Naive thymus-derived CD4-positive, alpha-beta T cell (primary cell): ENCODE results near the gene P2RY11. TPM values are rescaled to one million over a fixed set of nuclear protein-coding genes. Genes with fewer than 3 reads are reported as not detected.

Experiments
- ATAC-seq: fragments of 150-1000 bp; cut with Tn5 transposase; 2 replicates; pipeline ENCODE4 v1.10.0; 2021; ENCODE audit warnings: mild to moderate bottlenecking, moderate library complexity
- CTCF ChIA-PET: fragments of 350-600 bp; sonication (Branson Sonifier 250); formaldehyde crosslinking; loops from one replicate; lab custom pipeline; 2021; ENCODE audit warnings: antibody characterized with exemption; lab: Charles Lee
- POLR2A ChIA-PET: fragments of 350-600 bp; sonication (Branson Sonifier 250); formaldehyde crosslinking; loops from one replicate; lab custom pipeline; 2021; ENCODE audit warnings: antibody characterized with exemption, inconsistent platforms; lab: Charles Lee
- DNase-seq, 9 donors: peaks; one replicate each; pipeline versions ENCODE4 v3.0.0 to v3.0.0-alpha.2; 2020 to 2022; ENCODE audit warnings: mixed read lengths in 1 of 9
- H3K27ac ChIP-seq: one replicate; pipeline ENCODE4 v1.7.0; 2013; ENCODE audit warnings: mild to moderate bottlenecking, low read depth, low read length, moderate library complexity
- H3K27me3 ChIP-seq, 2 donors: one replicate each; pipeline ENCODE4 v1.7.0; 2013; ENCODE audit warnings: low read length in 2 of 2, mild to moderate bottlenecking in 2 of 2, moderate library complexity in 2 of 2; ENCODE audit not compliant: control insufficient read depth in 2 of 2, insufficient read depth in 2 of 2
- H3K36me3 ChIP-seq, 3 experiments: 1 replicate in 2 of 3; 2 replicates in 1 of 3; pipeline ENCODE4 v1.7.0; 2013; ENCODE audit warnings: low read length in 3 of 3, mild to moderate bottlenecking in 3 of 3, moderate library complexity in 1 of 3; ENCODE audit not compliant: insufficient read depth in 3 of 3, control insufficient read depth in 2 of 3
- H3K4me1 ChIP-seq, 2 donors: one replicate each; pipeline ENCODE4 v1.7.0; 2013; ENCODE audit warnings: low read length in 2 of 2, mild to moderate bottlenecking in 2 of 2, moderate library complexity in 1 of 2; ENCODE audit not compliant: control insufficient read depth in 2 of 2, insufficient read depth in 2 of 2
- H3K4me3 ChIP-seq: 2 replicates; pipeline ENCODE4 v1.7.0; 2013; ENCODE audit warnings: mild to moderate bottlenecking, low read length
- H3K9me3 ChIP-seq, 3 experiments: 1 replicate in 2 of 3; 2 replicates in 1 of 3; pipeline ENCODE4 v1.7.0; 2013; ENCODE audit warnings: low read length in 3 of 3; ENCODE audit not compliant: control insufficient read depth in 2 of 3
- H3K27ac Mint-ChIP-seq, 9 donors: one replicate each; pipeline ENCODE4 v1.8.0; 2020 to 2022; ENCODE audit warnings: mixed read lengths in 9 of 9, mild to moderate bottlenecking in 8 of 9, moderate library complexity in 5 of 9, inconsistent platforms in 2 of 9
- H3K27me3 Mint-ChIP-seq, 5 donors: one replicate each; pipeline ENCODE4 v1.8.0; 2021 to 2022; ENCODE audit warnings: mixed read lengths in 5 of 5, mild to moderate bottlenecking in 1 of 5
- H3K36me3 Mint-ChIP-seq, 5 donors: one replicate each; pipeline ENCODE4 v1.8.0; 2020 to 2022; ENCODE audit warnings: mixed read lengths in 5 of 5, mild to moderate bottlenecking in 3 of 5, inconsistent platforms in 1 of 5
- H3K4me1 Mint-ChIP-seq, 7 donors: one replicate each; pipeline ENCODE4 v1.8.0; 2020 to 2022; ENCODE audit warnings: mixed read lengths in 7 of 7, mild to moderate bottlenecking in 3 of 7, inconsistent platforms in 1 of 7
- H3K4me3 Mint-ChIP-seq, 10 donors: one replicate each; pipeline ENCODE4 v1.8.0; 2020 to 2022; ENCODE audit warnings: mild to moderate bottlenecking in 10 of 10, mixed read lengths in 10 of 10, moderate library complexity in 6 of 10, inconsistent platforms in 2 of 10
- H3K9me3 Mint-ChIP-seq, 11 donors: one replicate each; pipeline ENCODE4 v1.8.0; 2020 to 2022; ENCODE audit warnings: mixed read lengths in 11 of 11, mild to moderate bottlenecking in 4 of 11, inconsistent platforms in 1 of 11, moderate library complexity in 1 of 11
- intact Hi-C, 2 donors: fragments of 100-400 bp; cut with micrococcal nuclease; formaldehyde crosslinking; loops; one replicate each; pipeline ENCODE4 v1.15.1; 2023
- polyA plus RNA-seq, 2 donors: library from polyadenylated mRNA; unstranded; fragments of 300-500 nt; fragmentation: Illumina TruSeq; gene quantifications; one replicate each; pipeline ENCODE4 v1.2.3, GENCODE V29; 2021
- total RNA-seq, 6 experiments: library from RNA in 5 of 6; stranded (reverse) in 5 of 6; gene quantifications; 1 replicate in 5 of 6; 2 replicates in 1 of 6; pipeline ENCODE4 v1.2.3 and lab custom pipeline; 2021 to 2026

P2RY11 gene
- total and polyA plus RNA-seq, 7 experiments from 2014 or later: 2.7 to 89.3 (median 50.4) TPM

DNA sequence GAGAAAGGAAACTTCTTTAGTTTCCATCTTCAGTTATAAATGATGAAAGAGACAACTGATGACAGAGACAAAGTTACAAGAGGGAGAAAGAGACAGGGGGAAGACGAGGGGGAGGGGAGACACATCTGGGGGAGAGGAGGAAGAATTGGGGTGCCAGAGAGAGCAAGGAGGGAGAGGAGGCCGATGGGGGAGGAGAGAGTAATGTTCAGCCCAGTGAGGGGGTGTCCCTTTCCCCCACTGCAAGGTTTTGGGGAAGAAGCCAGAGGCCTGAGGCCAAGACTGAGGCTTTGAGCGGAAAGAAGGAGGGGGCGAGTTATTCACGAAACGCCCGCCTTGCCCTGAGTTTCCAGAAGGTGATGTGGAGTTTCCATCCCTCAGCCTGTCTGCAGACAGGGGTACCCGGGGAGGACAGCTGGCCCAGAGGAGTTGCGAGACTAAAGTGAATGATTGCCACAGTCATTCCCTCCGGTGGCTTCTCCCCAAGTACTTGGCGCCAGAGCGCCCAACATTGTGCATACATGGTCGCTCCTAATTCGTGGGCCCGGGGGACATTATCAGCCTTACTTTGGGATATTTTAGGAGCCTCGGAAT lies 5.9 kb upstream of the P2RY11 start:
- Histone ChIP-seq H3K4me3 (peak overlapping the region; percentile 51), H3K27ac (peak overlapping the region; percentile 86), H3K27me3 (no peaks in the 10 kb centered on the region), H3K9me3 (no peaks in the 10 kb centered on the region), H3K36me3 (peaks cover 22 to 38% (median 22%) of the 10 kb centered on the region in 3 experiments), H3K4me1 (peaks cover 51 to 64% of the 10 kb centered on the region in 2 donors)
- Mint-ChIP-seq H3K27me3 (no peaks in the 10 kb centered on the region), H3K27ac (peak overlapping the region; percentile 92 to 98 (median 97)), H3K9me3 (peaks cover 0 to 2% (median 0%) of the 10 kb centered on the region in 11 donors), H3K4me1 (peaks cover 32 to 64% (median 52%) of the 10 kb centered on the region in 7 donors), H3K36me3 (peaks cover 0 to 22% (median 12%) of the 10 kb centered on the region in 5 donors), H3K4me3 (peak overlapping the region; percentile 75 to 91 (median 88))
- ChIA-PET POLR2A (interaction anchor here (0.5 to 7.0 kb wide), 9 partner anchors 9 to 166 kb away, joined by 3 to 85 read pairs (median 5); partner anchors contain the start of genes DNMT1, EIF3G and ICAM1), CTCF (interaction anchor here (0.5 to 1.1 kb wide), 4 partner anchors 22 to 378 kb away, joined by 3 read pairs; no protein-coding TSS in a partner anchor)
- ATAC-seq (no peak), DNase-seq (peak in 3 of 9 donors; percentile 26 to 87 (median 83))
- intact Hi-C loops: loop anchor here (1.0 to 10.0 kb wide), 11 partner anchors 9 to 1591 kb away; partner anchors contain the start of genes EIF3G (in 2 of the 2), SHFL (in 2 of the 2), CDC37 (in 1 of the 2) and CDKN2D (in 1 of the 2)

GRCh38 chr19:10106100-10106936 lies 5.2 kb upstream of the P2RY11 start, which contains the start of gene PPAN:
Gene PPAN, plus strand, starts transcription at chr19:10106362. Its CDS starts 33 bp downstream, at chr19:10106395.
- no peaks in the 10 kb centered on the region for H3K27me3 Mint-ChIP-seq
- Histone ChIP-seq H3K4me3 (peak within 1 kb of the TSS; percentile 60), H3K9me3 (no peaks in the 10 kb centered on the region), H3K4me1 (peaks cover 53 to 65% of the 10 kb centered on the region in 2 donors), H3K27me3 (no peaks in the 10 kb centered on the region), H3K36me3 (peaks cover 22 to 45% (median 23%) of the 10 kb centered on the region in 3 experiments), H3K27ac (peak within 1 kb of the TSS; percentile 86)
- peaks cover 32 to 61% (median 56%) of the 10 kb centered on the region in 7 donors for H3K4me1 Mint-ChIP-seq
- peaks cover 0 to 2% (median 0%) of the 10 kb centered on the region in 11 donors for H3K9me3 Mint-ChIP-seq
- H3K36me3 Mint-ChIP-seq: peaks cover 0 to 25% (median 14%) of the 10 kb centered on the region in 5 donors
- CTCF ChIA-PET: interaction anchor here (0.5 to 1.1 kb wide), 6 partner anchors 14 to 377 kb away, joined by 3 to 4 read pairs (median 3); no protein-coding TSS in a partner anchor
- H3K4me3 Mint-ChIP-seq: peak within 1 kb of the TSS; percentile 75 to 91 (median 88)
- peak; percentile 86 for ATAC-seq
- intact Hi-C loops: loop anchor here (1.0 to 10.0 kb wide), 10 partner anchors 10 to 1592 kb away; partner anchors contain the start of genes EIF3G (in 2 of the 2), SHFL (in 2 of the 2), CDC37 (in 1 of the 2) and CDKN2D (in 1 of the 2)
- peak; percentile 88 to 98 (median 97) for DNase-seq
- peak within 1 kb of the TSS; percentile 92 to 98 (median 97) for H3K27ac Mint-ChIP-seq
- POLR2A ChIA-PET: interaction anchor here (0.5 to 7.0 kb wide), 9 partner anchors 10 to 165 kb away, joined by 3 to 85 read pairs (median 5); partner anchors contain the start of genes DNMT1, EIF3G and ICAM1

DNA sequence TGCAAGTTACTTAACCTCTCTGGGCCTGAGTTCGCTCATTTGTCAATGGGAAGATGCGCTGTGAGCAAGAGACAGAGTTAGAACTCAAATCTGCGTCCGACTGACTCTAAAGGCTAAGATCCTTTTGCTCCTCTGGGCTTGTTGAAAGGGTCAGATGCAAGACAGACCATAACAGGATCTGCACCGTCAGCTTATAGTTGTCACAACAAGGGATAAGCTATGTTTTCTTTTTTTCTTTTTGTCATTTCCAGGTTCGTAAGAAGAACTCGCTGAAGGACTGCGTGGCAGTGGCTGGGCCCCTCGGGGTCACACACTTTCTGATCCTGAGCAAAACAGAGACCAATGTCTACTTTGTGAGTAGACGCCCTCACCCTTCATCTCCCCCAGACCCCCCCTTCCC lies 4.2 kb upstream of the P2RY11 start:
- Mint-ChIP-seq H3K4me1 (peaks cover 27 to 62% (median 56%) of the 10 kb centered on the region in 7 donors), H3K9me3 (peaks cover 0 to 2% (median 0%) of the 10 kb centered on the region in 11 donors), H3K27me3 (no peaks in the 10 kb centered on the region), H3K4me3 (peak overlapping the region; percentile 75 to 91 (median 88)), H3K36me3 (peaks cover 0 to 28% (median 14%) of the 10 kb centered on the region in 5 donors), H3K27ac (peak overlapping the region; percentile 77 to 98 (median 96))
- Histone ChIP-seq H3K4me1 (peaks cover 48 to 68% of the 10 kb centered on the region in 2 donors), H3K36me3 (peaks cover 22 to 49% (median 23%) of the 10 kb centered on the region in 3 experiments), H3K9me3 (no peaks in the 10 kb centered on the region), H3K27ac (peak overlapping the region; percentile 86), H3K27me3 (no peaks in the 10 kb centered on the region), H3K4me3 (peak overlapping the region; percentile 60)
- DNase-seq (no peak), ATAC-seq (no peak)
- CTCF ChIA-PET: interaction anchor here (0.6 to 1.7 kb wide), 3 partner anchors 12 to 227 kb away, joined by 3 to 6 read pairs (median 5); no protein-coding TSS in a partner anchor
- intact Hi-C loops: loop anchor here (5.0 to 10.0 kb wide), 5 partner anchors 85 to 1592 kb away; partner anchors contain the start of genes CDKN2D (in 1 of the 2), DNMT1 (in 1 of the 2), KRI1 (in 1 of the 2) and MRPL4 (in 1 of the 2)
- POLR2A ChIA-PET: interaction anchor here (0.9 to 7.0 kb wide), 6 partner anchors 11 to 129 kb away, joined by 3 to 85 read pairs (median 10); partner anchors contain the start of genes DNMT1 and EIF3G

DNA sequence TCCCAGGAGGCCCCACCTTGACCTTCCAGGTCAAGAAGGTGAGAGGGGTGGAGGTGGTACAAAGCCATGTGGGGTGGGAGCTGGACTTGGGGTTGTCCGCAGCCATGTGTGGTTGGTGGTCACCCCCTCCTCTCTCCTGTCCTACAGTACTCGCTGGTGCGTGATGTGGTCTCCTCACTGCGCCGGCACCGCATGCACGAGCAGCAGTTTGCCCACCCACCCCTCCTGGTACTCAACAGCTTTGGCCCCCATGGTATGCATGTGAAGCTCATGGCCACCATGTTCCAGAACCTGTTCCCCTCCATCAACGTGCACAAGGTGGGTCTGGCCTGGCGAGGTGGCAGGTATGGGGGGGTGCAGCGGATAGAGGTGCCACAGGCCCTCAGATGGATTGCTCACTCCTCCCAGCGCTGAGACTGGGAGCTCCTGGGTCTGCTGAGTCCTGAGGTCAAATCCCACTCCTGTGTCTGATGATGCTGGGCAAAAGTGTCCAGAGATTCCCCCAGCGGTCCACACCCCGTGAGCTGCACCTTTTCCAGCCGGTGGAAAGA lies 3.6 kb upstream of the P2RY11 start:
- H3K36me3 ChIP-seq: peaks cover 22 to 49% (median 23%) of the 10 kb centered on the region in 3 experiments
- no peak for ATAC-seq
- peak overlapping the region; percentile 86 for H3K27ac ChIP-seq
- peaks cover 0 to 5% (median 0%) of the 10 kb centered on the region in 11 donors for H3K9me3 Mint-ChIP-seq
- intact Hi-C loops: loop anchor here (5.0 to 10.0 kb wide), 5 partner anchors 84 to 1593 kb away; partner anchors contain the start of genes CDKN2D (in 1 of the 2), DNMT1 (in 1 of the 2), KRI1 (in 1 of the 2) and MRPL4 (in 1 of the 2)
- peaks cover 0 to 31% (median 14%) of the 10 kb centered on the region in 5 donors for H3K36me3 Mint-ChIP-seq
- H3K4me3 ChIP-seq: no peak overlapping the region
- ChIA-PET CTCF (interaction anchor here (0.5 to 1.7 kb wide), 5 partner anchors 11 to 324 kb away, joined by 3 to 6 read pairs (median 3); no protein-coding TSS in a partner anchor), POLR2A (interaction anchor here (1.1 to 7.0 kb wide), 4 partner anchors 10 to 93 kb away, joined by 3 to 85 read pairs (median 32); partner anchors contain the start of gene EIF3G)
- peak overlapping the region in 5 of 9 donors; percentile 12 to 97 (median 77) for H3K27ac Mint-ChIP-seq
- H3K4me3 Mint-ChIP-seq: peak overlapping the region; percentile 27 to 91 (median 86)
- H3K4me1 Mint-ChIP-seq: peaks cover 23 to 63% (median 56%) of the 10 kb centered on the region in 7 donors
- no peaks in the 10 kb centered on the region for H3K9me3 ChIP-seq
- H3K27me3 Mint-ChIP-seq: no peaks in the 10 kb centered on the region
- no peak for DNase-seq
- H3K27me3 ChIP-seq: no peaks in the 10 kb centered on the region
- peaks cover 48 to 68% of the 10 kb centered on the region in 2 donors for H3K4me1 ChIP-seq

GRCh38 chr19:10109528-10109927 lies 2.0 kb upstream of the P2RY11 start:
- Mint-ChIP-seq H3K36me3 (peaks cover 0 to 31% (median 14%) of the 10 kb centered on the region in 5 donors), H3K27me3 (no peaks in the 10 kb centered on the region), H3K9me3 (peaks cover 0 to 3% (median 0%) of the 10 kb centered on the region in 11 donors), H3K4me3 (peak overlapping the region in 1 of 10 donors; percentile 35), H3K4me1 (peaks cover 18 to 60% (median 53%) of the 10 kb centered on the region in 7 donors), H3K27ac (peak overlapping the region in 1 of 9 donors; percentile 38)
- H3K27me3 ChIP-seq: no peaks in the 10 kb centered on the region
- ChIA-PET CTCF (interaction anchor here (0.6 to 0.7 kb wide), 2 partner anchors 11 to 304 kb away, joined by 3 read pairs; no protein-coding TSS in a partner anchor), POLR2A (interaction anchor here (0.6 to 7.0 kb wide), 4 partner anchors 9 to 177 kb away, joined by 3 to 85 read pairs (median 3); partner anchors contain the start of gene EIF3G)
- H3K4me3 ChIP-seq: no peak overlapping the region
- DNase-seq (no peak), ATAC-seq (no peak)
- H3K27ac ChIP-seq: no peak overlapping the region
- H3K36me3 ChIP-seq: peaks cover 22 to 59% (median 23%) of the 10 kb centered on the region in 3 experiments
- H3K4me1 ChIP-seq: peaks cover 45 to 63% of the 10 kb centered on the region in 2 donors
- H3K9me3 ChIP-seq: no peaks in the 10 kb centered on the region
- intact Hi-C loops: loop anchor here (5.0 to 10.0 kb wide), 5 partner anchors 83 to 1595 kb away; partner anchors contain the start of genes CDKN2D (in 1 of the 2), DNMT1 (in 1 of the 2), KRI1 (in 1 of the 2) and MRPL4 (in 1 of the 2)
